H9 (cell line): ENCODE data around the gene ALG10B. TPM values are rescaled to one million over a fixed set of nuclear protein-coding genes. Genes with fewer than 3 reads are reported as not detected.
"Not testable (repeated sequence)": the region's sequence is repeated elsewhere in the genome, so short reads cannot be mapped to it uniquely, and the experiment has no call there.

Experiments
- DNase-seq: peaks from one replicate; pipeline ENCODE4 v3.0.0-alpha.2; 2017
- H2AFZ ChIP-seq: one replicate; pipeline ENCODE4 v1.6.1; 2013; ENCODE audit warnings: mild to moderate bottlenecking, low read length, control low read depth, moderate library complexity
- H2AK5ac ChIP-seq: 2 replicates; pipeline ENCODE4 v1.6.1; 2013; ENCODE audit warnings: low read length, control low read depth, mixed read lengths; ENCODE audit not compliant: insufficient read length
- H2BK120ac ChIP-seq: one replicate; pipeline ENCODE4 v1.6.1; 2013; ENCODE audit warnings: low read depth, mild to moderate bottlenecking, low read length, control low read depth, inconsistent platforms; ENCODE audit not compliant: poor library complexity, severe bottlenecking
- H2BK12ac ChIP-seq: 2 replicates; pipeline ENCODE4 v1.6.1; 2013; ENCODE audit warnings: low read length, control low read depth, mixed read lengths, low read depth; ENCODE audit not compliant: insufficient read length
- H2BK15ac ChIP-seq: 2 replicates; pipeline ENCODE4 v1.6.1; 2013; ENCODE audit warnings: low read depth, low read length, control low read depth
- H2BK20ac ChIP-seq: one replicate; pipeline ENCODE4 v1.6.1; 2013; ENCODE audit warnings: low read depth, mild to moderate bottlenecking, low read length, control low read depth, inconsistent platforms; ENCODE audit not compliant: poor library complexity, severe bottlenecking
- H2BK5ac ChIP-seq: 2 replicates; pipeline ENCODE4 v1.6.1; 2013; ENCODE audit warnings: low read length, control low read depth, mixed read lengths; ENCODE audit not compliant: insufficient read length
- H3K14ac ChIP-seq: 2 replicates; pipeline ENCODE4 v1.6.1; 2013; ENCODE audit warnings: low read length, control low read depth; ENCODE audit not compliant: insufficient read depth
- H3K18ac ChIP-seq: 2 replicates; pipeline ENCODE4 v1.6.1; 2013; ENCODE audit warnings: low read depth, mild to moderate bottlenecking, mixed read lengths, low read length, control low read depth; ENCODE audit not compliant: insufficient read length
- H3K23ac ChIP-seq: 2 replicates; pipeline ENCODE4 v1.6.1; 2013; ENCODE audit warnings: low read length, control low read depth, mixed read lengths, low read depth; ENCODE audit not compliant: insufficient read length
- H3K23me2 ChIP-seq: 2 replicates; pipeline ENCODE4 v1.6.1; 2013; ENCODE audit warnings: low read depth, mild to moderate bottlenecking, mixed read lengths, low read length, control low read depth; ENCODE audit not compliant: insufficient read length, poor library complexity, severe bottlenecking
- H3K27ac ChIP-seq: 2 replicates; pipeline ENCODE4 v1.5.1; 2013; ENCODE audit warnings: low read length, control low read depth, mixed read lengths, low read depth; ENCODE audit not compliant: insufficient read length
- H3K27me3 ChIP-seq: 2 replicates; pipeline ENCODE4 v1.6.1; 2013; ENCODE audit warnings: low read length, control low read depth, inconsistent platforms; ENCODE audit not compliant: insufficient read depth
- H3K4ac ChIP-seq: 2 replicates; pipeline ENCODE4 v1.6.1; 2013; ENCODE audit warnings: low read depth, mild to moderate bottlenecking, control low read depth, inconsistent platforms, low read length, moderate library complexity
- H3K4me1 ChIP-seq: 2 replicates; pipeline ENCODE4 v1.6.1; 2013; ENCODE audit warnings: low read length, control low read depth, inconsistent platforms; ENCODE audit not compliant: insufficient read depth
- H3K4me2 ChIP-seq: 2 replicates; pipeline ENCODE4 v1.6.1; 2013; ENCODE audit warnings: low read length, control low read depth, mixed read lengths; ENCODE audit not compliant: insufficient read length, insufficient read depth
- H3K56ac ChIP-seq: 2 replicates; pipeline ENCODE4 v1.6.1; 2013; ENCODE audit warnings: low read depth, mild to moderate bottlenecking, mixed read lengths, low read length, control low read depth; ENCODE audit not compliant: insufficient read length
- H3K79me1 ChIP-seq: 2 replicates; pipeline ENCODE4 v1.6.1; 2013; ENCODE audit warnings: low read depth, mild to moderate bottlenecking, moderate library complexity, low read length, control low read depth, inconsistent platforms; ENCODE audit not compliant: insufficient read depth, poor library complexity, severe bottlenecking
- H3K79me2 ChIP-seq: 2 replicates; pipeline ENCODE4 v1.6.1; 2013; ENCODE audit warnings: low read length, control low read depth, inconsistent platforms; ENCODE audit not compliant: insufficient read depth
- H3K9ac ChIP-seq: 2 replicates; pipeline ENCODE4 v1.6.1; 2013; ENCODE audit warnings: low read length, control low read depth, mixed read lengths; ENCODE audit not compliant: insufficient read length; ENCODE audit errors: extremely low read depth
- H3K9me3 ChIP-seq: one replicate; pipeline ENCODE4 v1.6.1; 2013; ENCODE audit warnings: low read depth, low read length, inconsistent platforms; ENCODE audit not compliant: control insufficient read depth
- H3T11ph ChIP-seq: one replicate; pipeline ENCODE4 v1.6.1; 2013; ENCODE audit warnings: mild to moderate bottlenecking, low read length, control low read depth, inconsistent platforms
- H4K20me1 ChIP-seq: one replicate; pipeline ENCODE4 v1.6.1; 2013; ENCODE audit not compliant: control insufficient read depth, insufficient read length, insufficient read depth
- H4K5ac ChIP-seq: 2 replicates; pipeline ENCODE4 v1.6.1; 2013; ENCODE audit warnings: low read depth, mild to moderate bottlenecking, mixed read lengths, low read length, control low read depth; ENCODE audit not compliant: insufficient read length
- H4K8ac ChIP-seq: replicated peaks from 2 replicates; pipeline ENCODE4 v1.6.1; 2013; ENCODE audit warnings: low read length, control low read depth, mixed read lengths, low read depth; ENCODE audit not compliant: insufficient read length
- H4K91ac ChIP-seq: 2 replicates; pipeline ENCODE4 v1.6.1; 2013; ENCODE audit warnings: low read depth, mild to moderate bottlenecking, moderate library complexity, mixed read lengths, low read length, control low read depth; ENCODE audit not compliant: insufficient read length
- H3K27ac Mint-ChIP-seq, 3 experiments: 2 replicates in 2 of 3; 3 replicates in 1 of 3; pipeline ENCODE4 v1.8.0; 2020 to 2021; ENCODE audit warnings: mixed read lengths in 3 of 3, mild to moderate bottlenecking in 1 of 3, moderate library complexity in 1 of 3
- H3K27me3 Mint-ChIP-seq: 2 replicates; pipeline ENCODE4 v1.8.0; 2021; ENCODE audit warnings: low read depth, mild to moderate bottlenecking, moderate library complexity, mixed read lengths
- H3K36me3 Mint-ChIP-seq, 3 experiments: 2 replicates in 2 of 3; 3 replicates in 1 of 3; pipeline ENCODE4 v1.8.0; 2020 to 2021; ENCODE audit warnings: low read depth in 3 of 3, mixed read lengths in 3 of 3; ENCODE audit not compliant: insufficient read depth in 1 of 3
- H3K4me1 Mint-ChIP-seq, 2 experiments: 2 replicates each; pipeline ENCODE4 v1.8.0; 2020; ENCODE audit warnings: mixed read lengths in 2 of 2
- H3K4me3 Mint-ChIP-seq, 2 experiments: 2 replicates in 1 of 2; 3 replicates in 1 of 2; pipeline ENCODE4 v1.8.0; 2020 to 2021; ENCODE audit warnings: mild to moderate bottlenecking in 2 of 2, mixed read lengths in 2 of 2, moderate library complexity in 1 of 2
- H3K9me3 Mint-ChIP-seq, 2 experiments: 2 replicates in 1 of 2; 3 replicates in 1 of 2; pipeline ENCODE4 v1.8.0; 2020; ENCODE audit warnings: mild to moderate bottlenecking in 2 of 2, mixed read lengths in 2 of 2, moderate library complexity in 1 of 2
- WGBS: extraction: QIAGEN DNeasy Blood & Tissue Kit; methylation state at CpG from one replicate; pipeline ENCODE4 v1.1.7; 2013; ENCODE audit warnings: missing lambda C conversion rate, low lambda C conversion rate, mixed read lengths; ENCODE audit not compliant: insufficient read length; ENCODE audit errors: extremely low coverage; 5-methylcytosine and 5-hydroxymethylcytosine counted together
- total RNA-seq: library from RNA; stranded (reverse); gene quantifications from 2 replicates; pipeline ENCODE4 v1.2.1, GENCODE V29; 2021

Gene ALG10B
- total RNA-seq, 1 experiment from 2014 or later: 6.8 TPM

DNA sequence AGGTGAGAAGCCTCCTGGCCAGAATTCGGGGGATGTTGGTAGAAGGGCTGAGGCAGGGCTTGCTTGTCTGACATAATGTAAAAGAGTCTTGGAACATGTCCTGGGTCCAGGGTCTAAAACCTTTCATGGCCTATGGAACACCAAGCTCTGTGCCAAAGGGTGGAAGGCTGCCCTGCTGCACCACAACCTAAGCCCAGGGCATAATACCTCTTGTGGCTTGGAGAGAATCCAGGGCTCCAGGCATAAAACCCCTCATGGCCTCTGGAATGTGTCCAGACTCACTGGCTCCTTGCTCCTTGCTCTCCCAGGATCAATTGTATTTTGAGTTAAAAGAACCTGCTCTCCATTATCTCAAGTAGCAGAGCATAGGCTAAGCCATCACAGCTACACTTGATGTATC, 27.3 kb downstream of the ALG10B start:
- Mint-ChIP-seq H3K9me3 (peaks cover 47 to 52% of the 10 kb centered on the region in 2 experiments), H3K36me3 (peaks cover 4 to 41% (median 22%) of the 10 kb centered on the region in 3 experiments)
- H3T11ph ChIP-seq: not testable (repeated sequence)

More for the DNA sequence above, 27.3 kb downstream of the ALG10B start:
- H3K23ac ChIP-seq, H3K14ac ChIP-seq, H3K79me2 ChIP-seq, H4K8ac ChIP-seq, H2BK5ac ChIP-seq, H2BK120ac ChIP-seq, H2AK5ac ChIP-seq, H3K4me3 Mint-ChIP-seq, H3K27me3 Mint-ChIP-seq, H4K91ac ChIP-seq, H3K79me1 ChIP-seq, H3K27ac ChIP-seq, H3K9me3 ChIP-seq, H2BK15ac ChIP-seq, H2AFZ ChIP-seq, H3K9ac ChIP-seq, H3K27me3 ChIP-seq, H3K4me1 ChIP-seq, H3K27ac Mint-ChIP-seq, H3K56ac ChIP-seq, H3K23me2 ChIP-seq, H4K20me1 ChIP-seq, H2BK12ac ChIP-seq, H3K4me2 ChIP-seq, H3K4ac ChIP-seq, H2BK20ac ChIP-seq, DNase-seq, H3K18ac ChIP-seq, H4K5ac ChIP-seq: not testable (repeated sequence)
- WGBS: no CpG with 5 or more reads among the region's 1 CpG
- H3K4me1 Mint-ChIP-seq: peaks cover 7 to 12% of the 10 kb centered on the region in 2 experiments; a peak in 3 of 4 replicates
